ENCODE data around the gene FBXW8. TPM values are rescaled to one million over a fixed set of nuclear protein-coding genes. Genes with fewer than 3 reads are reported as not detected.
A peak's percentile ranks its signal among the peaks of the same experiment; 100 is the strongest.

FBXW8 gene
- total RNA-seq, 1 experiment from 2014 or later = 20.6 TPM

DNA sequence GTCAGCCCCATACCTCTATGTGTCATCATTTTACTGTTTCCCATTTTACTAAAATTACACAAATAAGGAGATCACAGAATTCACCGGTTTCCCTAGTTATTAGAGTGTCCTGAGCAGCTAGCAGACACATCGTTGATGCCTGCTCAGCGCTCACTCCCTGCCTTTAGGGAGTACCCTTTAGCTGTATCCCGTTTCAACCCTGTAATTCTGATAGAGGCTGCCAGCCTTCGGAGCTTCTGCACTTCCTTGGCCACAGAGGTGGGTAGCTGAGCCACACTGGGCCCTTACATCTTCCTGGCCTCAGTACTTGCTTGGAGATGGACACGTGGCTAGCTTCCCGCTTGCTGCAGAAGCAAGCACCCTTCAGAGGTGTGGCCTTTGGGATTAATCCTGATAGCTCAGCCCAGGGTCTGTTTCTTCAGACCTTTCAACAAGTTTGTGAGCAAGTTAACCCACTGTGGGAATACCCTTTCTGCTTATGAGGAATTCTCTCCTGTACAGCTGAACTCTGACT, 14.3 kb upstream of the FBXW8 start:
- no peaks in the 10 kb centered on the region for H3K36me3 ChIP-seq (ENCODE audit: low read depth)
- H3K9me2 ChIP-seq (ENCODE audit: insufficient read depth) = no peaks in the 10 kb centered on the region
- H3K4me1 ChIP-seq (replicated peaks; ENCODE audit: insufficient read depth) = peaks cover 4% of the 10 kb centered on the region; the same call in 1 of the 2 replicates
- no peak overlapping the region for H2AFZ ChIP-seq
- TF ChIP-seq, protein P1, sequence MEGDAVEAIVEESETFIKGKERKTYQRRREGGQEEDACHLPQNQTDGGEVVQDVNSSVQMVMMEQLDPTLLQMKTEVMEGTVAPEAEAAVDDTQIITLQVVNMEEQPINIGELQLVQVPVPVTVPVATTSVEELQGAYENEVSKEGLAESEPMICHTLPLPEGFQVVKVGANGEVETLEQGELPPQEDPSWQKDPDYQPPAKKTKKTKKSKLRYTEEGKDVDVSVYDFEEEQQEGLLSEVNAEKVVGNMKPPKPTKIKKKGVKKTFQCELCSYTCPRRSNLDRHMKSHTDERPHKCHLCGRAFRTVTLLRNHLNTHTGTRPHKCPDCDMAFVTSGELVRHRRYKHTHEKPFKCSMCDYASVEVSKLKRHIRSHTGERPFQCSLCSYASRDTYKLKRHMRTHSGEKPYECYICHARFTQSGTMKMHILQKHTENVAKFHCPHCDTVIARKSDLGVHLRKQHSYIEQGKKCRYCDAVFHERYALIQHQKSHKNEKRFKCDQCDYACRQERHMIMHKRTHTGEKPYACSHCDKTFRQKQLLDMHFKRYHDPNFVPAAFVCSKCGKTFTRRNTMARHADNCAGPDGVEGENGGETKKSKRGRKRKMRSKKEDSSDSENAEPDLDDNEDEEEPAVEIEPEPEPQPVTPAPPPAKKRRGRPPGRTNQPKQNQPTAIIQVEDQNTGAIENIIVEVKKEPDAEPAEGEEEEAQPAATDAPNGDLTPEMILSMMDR (conservative IDR thresholded peaks at IDR 0.05) = no peak
- no peak for TF ChIP-seq EZH2 (IDR thresholded peaks at IDR 0.05; ENCODE audit: low read depth)
- no peaks in the 10 kb centered on the region for H3K27me3 ChIP-seq (ENCODE audit: insufficient read depth, low read depth)
- H4K20me1 ChIP-seq (ENCODE audit: insufficient read depth) = no peaks in the 10 kb centered on the region
- no peak overlapping the region for H3K27ac ChIP-seq
- CTCF ChIA-PET = no interaction called here
- 0 out of 2 replicates have a peak overlapping the region, but pooled peaks have one; percentile 27 for H3K4me2 ChIP-seq
- DNase-seq = peak in 1 of 2 experiments; percentile 65
- POLR2A ChIA-PET (ENCODE audit: unreplicated experiment) = no interaction called here
- BruUV-seq (replicated peaks) = no TSS peak
- 0 out of 2 replicates have a peak, but pooled peaks cover 7% of the 10 kb centered on the region for H3F3A ChIP-seq (ENCODE audit: insufficient read depth, low read depth)
- no peak overlapping the region for H3K4me3 ChIP-seq
- intact Hi-C loops (cut with micrococcal nuclease; ENCODE audit: unreplicated experiment) = no loop called here
- H3K79me2 ChIP-seq (ENCODE audit: low read depth) = no peaks in the 10 kb centered on the region
- H3K9me3 ChIP-seq (ENCODE audit: insufficient read depth, low read depth) = no peaks in the 10 kb centered on the region

DNA sequence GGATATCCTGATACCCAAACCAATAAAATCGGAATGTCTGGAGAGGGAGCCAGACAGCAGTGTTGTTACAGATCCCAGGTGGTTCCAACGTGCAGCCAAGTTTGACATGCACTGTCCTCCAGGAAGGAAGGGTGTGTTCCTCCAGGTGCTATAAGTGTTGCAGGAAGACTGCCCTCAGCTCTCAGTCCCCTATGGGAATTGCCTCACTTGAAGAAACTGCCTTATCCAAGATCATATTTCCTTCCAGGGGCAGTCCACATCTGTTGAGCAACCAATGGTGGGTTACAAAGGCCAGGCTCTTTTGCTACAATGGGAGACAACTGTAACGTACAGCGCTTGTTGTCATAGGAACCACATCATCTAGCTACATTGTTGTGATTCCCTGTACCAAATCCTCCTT, 13.3 kb upstream of the FBXW8 start:
- ChIA-PET POLR2A (ENCODE audit: unreplicated experiment) (no interaction called here), CTCF (no interaction called here)
- Histone ChIP-seq H3K79me2 (ENCODE audit: low read depth) (no peaks in the 10 kb centered on the region), H2AFZ (no peak overlapping the region), H3K4me1 (replicated peaks; ENCODE audit: insufficient read depth) (peaks cover 4% of the 10 kb centered on the region; the same call in 1 of the 2 replicates), H3K4me3 (no peak overlapping the region), H3K4me2 (no peak overlapping the region), H3K36me3 (ENCODE audit: low read depth) (no peaks in the 10 kb centered on the region), H3K9me2 (ENCODE audit: insufficient read depth) (no peaks in the 10 kb centered on the region), H3K27ac (no peak overlapping the region), H3F3A (ENCODE audit: insufficient read depth, low read depth) (0 out of 2 replicates have a peak, but pooled peaks cover 7% of the 10 kb centered on the region), H4K20me1 (ENCODE audit: insufficient read depth) (no peaks in the 10 kb centered on the region), H3K27me3 (ENCODE audit: insufficient read depth, low read depth) (no peaks in the 10 kb centered on the region), H3K9me3 (ENCODE audit: insufficient read depth, low read depth) (no peaks in the 10 kb centered on the region)
- intact Hi-C loops (cut with micrococcal nuclease; ENCODE audit: unreplicated experiment) = no loop called here
- no peak for DNase-seq
- TF ChIP-seq, protein P1 (conservative IDR thresholded peaks at IDR 0.05) = no peak
- no peak for TF ChIP-seq EZH2 (IDR thresholded peaks at IDR 0.05; ENCODE audit: low read depth)
- BruUV-seq (replicated peaks) = no TSS peak

DNA sequence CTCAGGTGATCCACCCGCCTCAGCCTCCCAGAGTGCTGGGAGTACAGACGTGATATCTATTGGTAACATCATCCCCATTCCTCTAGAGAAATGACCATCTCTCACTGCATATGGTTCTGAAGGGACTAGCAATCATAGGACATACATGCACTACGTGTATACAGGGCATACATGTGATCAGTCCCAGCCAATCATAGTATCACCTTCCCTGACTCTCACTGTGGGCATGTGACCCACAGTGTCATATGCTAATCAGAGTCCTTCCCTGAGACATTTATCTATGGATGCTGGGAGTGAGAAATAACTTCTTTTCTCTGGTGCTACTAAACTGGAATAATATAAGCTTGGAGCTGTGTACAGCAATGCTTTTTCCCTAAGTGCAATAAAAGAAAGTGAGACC, 12.1 kb upstream of the FBXW8 start:
- H4K20me1 ChIP-seq (ENCODE audit: insufficient read depth) = no peaks in the 10 kb centered on the region
- H3K4me1 ChIP-seq (replicated peaks; ENCODE audit: insufficient read depth) = peaks cover 4% of the 10 kb centered on the region; the same call in 1 of the 2 replicates
- CTCF ChIA-PET = no interaction called here
- intact Hi-C loops (cut with micrococcal nuclease; ENCODE audit: unreplicated experiment) = no loop called here
- TF ChIP-seq, protein P1 (conservative IDR thresholded peaks at IDR 0.05) = no peak
- no peak for TF ChIP-seq EZH2 (IDR thresholded peaks at IDR 0.05; ENCODE audit: low read depth)
- no peak overlapping the region for H3K27ac ChIP-seq
- POLR2A ChIA-PET (ENCODE audit: unreplicated experiment) = no interaction called here
- H3K27me3 ChIP-seq (ENCODE audit: insufficient read depth, low read depth) = no peaks in the 10 kb centered on the region
- H3K36me3 ChIP-seq (ENCODE audit: low read depth) = no peaks in the 10 kb centered on the region
- no peak overlapping the region for H3K4me2 ChIP-seq
- H3K9me3 ChIP-seq (ENCODE audit: insufficient read depth, low read depth) = no peaks in the 10 kb centered on the region
- no peak for DNase-seq
- 0 out of 2 replicates have a peak, but pooled peaks cover 7% of the 10 kb centered on the region for H3F3A ChIP-seq (ENCODE audit: insufficient read depth, low read depth)
- no peak overlapping the region for H2AFZ ChIP-seq
- no peaks in the 10 kb centered on the region for H3K9me2 ChIP-seq (ENCODE audit: insufficient read depth)
- no peak overlapping the region for H3K4me3 ChIP-seq
- no peaks in the 10 kb centered on the region for H3K79me2 ChIP-seq (ENCODE audit: low read depth)
- BruUV-seq (replicated peaks) = no TSS peak

Measured in PC-9 (cell line).